Bone marrow (tissue), 2 donors: ENCODE data around the gene CUL4A.

ENCODE experiments used
- DNase-seq, 2 donors: peaks; one replicate each; lab custom pipeline; 2025; lab: John Stamatoyannopoulos, UW

CUL4A gene

GRCh38 chr13:113179374-113180230, 29.8 kb upstream of the CUL4A start:
- no peak for DNase-seq

- DNase-seq: no peak
These were observed 27.4 kb upstream of the CUL4A start for GRCh38 chr13:113182046-113182445.

GRCh38 chr13:113183450-113184129, 25.8 kb upstream of the CUL4A start:
- DNase-seq: no peak

DNA sequence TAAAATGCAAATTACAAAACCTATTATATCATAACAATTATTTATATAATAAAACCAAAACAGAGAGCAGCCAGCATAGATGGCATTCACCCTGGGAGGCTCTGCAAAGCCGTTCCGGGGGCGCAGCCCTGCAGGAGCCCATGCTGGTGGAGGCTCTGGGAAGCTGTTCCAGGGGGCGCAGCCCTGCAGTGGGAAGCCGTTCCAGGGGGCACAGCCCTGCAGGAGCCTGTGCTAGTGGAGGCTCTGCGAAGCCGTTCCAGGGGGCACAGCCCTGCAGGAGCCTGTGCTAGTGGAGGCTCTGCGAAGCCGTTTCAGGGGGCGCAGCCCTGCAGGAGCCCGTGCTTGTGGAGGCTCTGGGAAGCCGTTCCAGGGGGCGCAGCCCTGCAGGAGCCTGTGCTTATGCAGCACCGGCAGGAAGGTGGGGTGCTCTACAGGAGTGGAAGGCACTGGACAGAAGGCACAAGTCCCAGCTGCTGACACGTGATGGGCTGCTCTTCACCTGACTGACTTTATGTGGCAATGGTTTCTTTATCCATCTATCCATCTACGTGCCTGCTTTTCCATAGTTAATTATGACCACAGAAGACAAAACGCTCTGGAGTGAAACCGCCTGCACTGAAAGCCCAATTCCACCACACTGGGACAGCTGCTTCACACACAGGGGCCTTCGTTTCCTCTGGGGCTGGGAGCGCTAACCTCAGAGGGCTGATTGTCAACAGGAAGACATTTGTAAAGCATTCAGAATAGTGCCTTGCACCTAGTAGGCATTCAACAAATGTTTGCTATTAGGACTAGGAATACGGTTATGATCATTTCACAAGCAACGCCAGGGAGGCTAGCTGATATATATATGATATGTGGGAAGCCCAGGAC, 24.6 kb upstream of the CUL4A start:
- no peak for DNase-seq

GRCh38 chr13:113186061-113186900, 23.1 kb upstream of the CUL4A start:
- DNase-seq: no peak

DNA sequence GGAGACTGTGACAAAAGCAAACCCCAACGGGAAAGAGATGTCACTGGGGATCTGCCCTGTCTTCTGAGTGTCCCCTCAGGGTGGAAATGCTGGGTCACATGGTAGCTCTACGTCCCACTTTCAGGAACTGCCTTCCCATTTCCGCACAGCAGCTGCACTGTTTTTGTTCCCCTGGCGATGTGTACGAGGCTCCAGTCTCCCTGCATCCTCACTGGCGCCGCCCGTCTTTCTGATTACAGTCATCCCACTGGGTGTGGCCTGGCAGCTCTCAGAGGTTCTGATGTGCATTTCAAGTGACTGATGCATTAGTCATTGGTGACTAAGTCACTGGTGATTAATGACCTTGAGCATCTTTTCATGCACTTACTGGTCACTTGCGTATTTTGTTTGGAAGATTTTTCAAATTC, 22.1 kb upstream of the CUL4A start:
- DNase-seq: peak; percentile 9 to 41

- no peak for DNase-seq
These were observed 21.3 kb upstream of the CUL4A start for GRCh38 chr13:113187883-113188665.

- DNase-seq: no peak
These were observed 19.2 kb upstream of the CUL4A start for GRCh38 chr13:113190181-113190580.

GRCh38 chr13:113192279-113192678, 17.1 kb upstream of the CUL4A start:
- no peak for DNase-seq

GRCh38 chr13:113192902-113193301, 16.5 kb upstream of the CUL4A start:
- no peak for DNase-seq

DNA sequence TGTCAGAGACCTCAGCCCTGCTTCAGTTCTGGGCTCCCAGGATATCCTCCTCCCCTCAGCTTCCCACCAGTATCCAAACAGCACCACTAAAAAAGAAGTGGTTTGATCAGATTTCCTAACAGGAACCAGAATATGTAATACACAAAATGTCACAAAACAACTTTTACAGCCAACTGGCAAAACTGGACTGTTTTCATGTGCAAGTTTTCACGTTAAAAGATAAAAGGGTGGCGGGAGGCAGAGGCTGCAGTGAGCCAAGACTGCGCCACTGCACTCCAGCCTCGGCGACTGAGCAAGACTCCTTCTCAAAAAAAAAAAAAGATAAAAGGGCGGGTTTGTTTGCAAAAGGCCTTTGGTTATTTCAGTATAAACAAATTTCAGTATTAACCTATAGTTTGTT, 14.1 kb upstream of the CUL4A start:
- no peak for DNase-seq

DNA sequence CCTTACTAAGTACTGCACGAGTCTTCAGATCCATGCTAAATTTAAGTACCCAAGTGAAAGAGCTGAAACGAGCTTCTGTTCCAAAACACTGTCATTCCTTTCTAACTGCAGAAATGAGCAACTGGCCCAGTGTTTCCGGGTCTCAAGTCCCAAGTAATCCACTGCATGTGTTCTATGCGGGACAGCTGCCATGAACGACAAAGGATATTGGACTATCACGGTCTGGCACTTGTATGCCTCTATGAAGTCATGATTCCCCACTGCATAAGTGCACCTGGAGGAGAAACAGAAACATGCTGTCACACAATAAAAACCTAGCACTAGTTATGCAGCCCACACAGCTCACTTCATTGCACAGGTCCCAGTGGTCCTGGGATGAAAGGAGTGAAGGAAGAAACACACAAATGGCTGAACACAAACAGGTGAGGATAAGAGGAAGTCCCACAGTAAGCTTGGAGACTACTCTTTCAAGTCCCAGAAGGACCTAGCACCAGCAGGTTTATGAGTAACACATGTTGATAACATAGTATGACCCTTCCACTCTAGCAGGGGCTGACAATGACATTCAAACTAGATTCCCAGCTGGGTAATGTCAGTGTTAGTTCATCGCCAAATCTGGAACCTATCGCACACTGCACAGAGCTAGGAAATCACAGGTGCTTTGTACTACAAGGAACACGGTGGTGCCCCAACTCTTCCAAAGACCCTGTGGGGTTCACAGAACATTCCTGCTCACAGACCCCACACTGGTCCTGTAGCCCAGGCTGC, 12.3 kb upstream of the CUL4A start:
- DNase-seq: no peak

DNA sequence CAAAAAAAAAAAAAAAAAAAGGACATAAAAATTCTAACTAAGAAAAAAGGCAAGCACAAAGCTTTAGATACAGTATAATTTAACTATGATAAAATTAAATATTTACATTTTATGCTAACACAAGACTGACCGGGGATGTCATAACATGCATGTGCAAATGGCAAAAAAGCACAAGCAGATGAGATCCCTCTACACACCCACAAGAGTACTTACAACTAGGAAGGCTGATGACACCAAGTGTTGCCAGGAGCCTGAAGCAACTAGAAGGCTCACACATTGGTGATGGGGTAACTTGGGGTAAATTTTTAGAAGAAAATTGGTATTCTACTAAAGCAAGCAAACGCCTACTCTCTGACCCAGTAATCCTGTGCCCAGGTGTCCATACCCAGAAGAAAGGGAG, 7.6 kb upstream of the CUL4A start:
- DNase-seq: no peak

DNA sequence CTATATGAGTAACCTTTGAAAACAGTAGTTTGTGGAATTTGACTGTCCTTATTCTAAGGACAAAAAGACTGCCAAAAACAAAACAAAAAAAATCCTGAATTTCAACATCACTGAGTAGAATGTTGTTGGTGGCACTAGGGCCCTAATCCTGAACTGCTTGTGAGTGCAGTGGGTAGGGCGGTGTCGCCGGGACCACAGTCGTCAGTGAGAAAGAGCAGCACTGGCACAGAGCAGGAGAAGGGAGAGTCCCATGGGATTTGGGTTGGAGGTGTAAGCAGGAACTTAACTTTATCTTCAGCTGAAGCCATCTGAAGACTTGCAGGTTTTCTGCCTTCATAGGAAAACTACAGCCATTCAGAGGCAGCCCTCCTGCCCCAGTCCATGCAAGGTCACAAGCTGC, 6.5 kb upstream of the CUL4A start:
- DNase-seq: no peak

- DNase-seq: no peak
These were observed 5.7 kb upstream of the CUL4A start for GRCh38 chr13:113203507-113204377.

DNA sequence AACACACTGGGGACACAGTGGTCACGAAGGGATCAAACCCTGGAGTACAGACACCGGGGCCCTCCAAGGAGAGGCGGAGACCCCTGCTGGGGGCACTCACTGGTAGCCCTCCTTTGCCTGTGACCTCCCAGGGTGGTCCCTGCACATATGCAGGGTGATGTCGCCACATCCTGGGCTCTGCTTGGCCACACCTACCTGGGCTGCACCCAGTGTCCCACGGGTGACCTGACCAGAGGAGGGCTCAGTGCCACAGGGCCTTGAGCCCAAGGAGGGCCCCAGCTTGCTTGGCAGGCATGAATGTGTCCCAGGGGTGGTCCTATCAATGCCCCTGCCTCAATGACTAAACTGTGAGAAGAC, 5.1 kb upstream of the CUL4A start:
- no peak for DNase-seq

GRCh38 chr13:113205428-113205931, 3.9 kb upstream of the CUL4A start:
- no peak for DNase-seq

DNA sequence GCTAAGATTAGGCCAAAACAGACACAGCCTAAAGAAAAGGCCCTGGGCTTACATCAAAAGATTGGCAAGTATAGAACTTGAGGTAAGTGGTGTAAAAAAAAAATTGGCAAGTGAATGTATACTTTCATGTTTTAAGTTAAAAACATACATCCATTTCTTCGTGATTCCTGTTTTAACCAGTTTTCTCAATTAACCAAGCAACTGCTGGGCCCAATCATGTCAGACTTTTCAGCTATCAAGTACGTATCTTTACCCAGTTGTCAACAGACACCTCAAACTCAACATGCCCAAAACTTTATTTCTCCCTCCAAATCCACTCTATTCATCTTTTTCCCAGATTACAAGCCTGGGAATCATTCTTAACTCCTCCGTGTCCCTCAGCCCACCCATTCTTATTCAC, 2.0 kb upstream of the CUL4A start:
- no peak for DNase-seq

DNA sequence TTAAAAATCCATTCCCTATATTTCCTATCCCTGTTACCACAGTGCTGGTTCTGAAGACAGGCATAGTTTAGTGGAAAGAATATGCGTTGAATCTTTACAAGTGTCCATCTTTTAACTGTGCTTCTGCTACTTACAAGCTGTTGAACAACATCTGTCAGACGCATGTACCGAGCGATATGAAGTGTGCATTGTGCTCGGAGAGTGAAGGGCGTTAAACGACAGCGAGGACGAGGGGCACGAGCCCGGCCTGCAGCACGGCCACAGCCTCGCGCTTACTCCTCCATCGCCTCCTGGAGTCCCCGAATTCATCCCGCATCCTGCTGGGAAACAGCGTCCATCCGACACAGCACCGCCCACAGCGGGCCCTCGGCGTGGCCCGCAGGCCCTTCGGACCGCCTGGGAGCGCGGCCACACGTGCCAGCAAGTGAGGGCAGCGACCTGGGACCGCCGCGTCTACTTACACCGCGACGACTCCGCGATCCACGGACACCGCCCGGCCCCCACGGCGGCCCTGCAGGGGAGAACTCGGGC, 1.5 kb upstream of the CUL4A start:
- DNase-seq: no peak
